GM12891 (cell line): ENCODE data around the gene TCAP.
A peak's percentile ranks its signal among the peaks of the same experiment; 100 is the strongest.

ENCODE experiments used
- DNase-seq: peaks from one replicate; pipeline ENCODE4 v3.0.0; 2011; ENCODE audit warnings: low spot score; ENCODE audit not compliant: insufficient read length
- FAIRE-seq: peaks from 2 replicates; lab custom pipeline; 2011; peaks lifted over from hg19 to GRCh38; lab: Jason Lieb, UNC
- PAX5 ChIP-seq: IDR thresholded peaks from 2 replicates; pipeline ENCODE4 v1.6.1; 2011; ENCODE audit warnings: low read length, moderate library complexity, mild to moderate bottlenecking; ENCODE audit not compliant: insufficient read depth, severe bottlenecking
- POLR2A ChIP-seq: IDR thresholded peaks from 2 replicates; pipeline ENCODE4 v1.6.1; 2011; ENCODE audit warnings: low read depth, low read length, control low read depth
- POLR2AphosphoS5 ChIP-seq: IDR thresholded peaks from 2 replicates; pipeline ENCODE4 v1.6.1; 2011; ENCODE audit warnings: low read depth, low read length, control low read depth
- POU2F2 ChIP-seq: IDR thresholded peaks from 2 replicates; pipeline ENCODE4 v1.6.1; 2011; ENCODE audit warnings: low read depth, mild to moderate bottlenecking, control low read depth, low read length, moderate library complexity
- SPI1 ChIP-seq: IDR thresholded peaks from 2 replicates; pipeline ENCODE4 v1.6.1; 2011; ENCODE audit warnings: low read depth, low read length, control low read depth
- TAF1 ChIP-seq: IDR thresholded peaks from 2 replicates; pipeline ENCODE4 v1.6.1; 2011; ENCODE audit warnings: low read depth, low read length, control low read depth

TCAP gene

DNA sequence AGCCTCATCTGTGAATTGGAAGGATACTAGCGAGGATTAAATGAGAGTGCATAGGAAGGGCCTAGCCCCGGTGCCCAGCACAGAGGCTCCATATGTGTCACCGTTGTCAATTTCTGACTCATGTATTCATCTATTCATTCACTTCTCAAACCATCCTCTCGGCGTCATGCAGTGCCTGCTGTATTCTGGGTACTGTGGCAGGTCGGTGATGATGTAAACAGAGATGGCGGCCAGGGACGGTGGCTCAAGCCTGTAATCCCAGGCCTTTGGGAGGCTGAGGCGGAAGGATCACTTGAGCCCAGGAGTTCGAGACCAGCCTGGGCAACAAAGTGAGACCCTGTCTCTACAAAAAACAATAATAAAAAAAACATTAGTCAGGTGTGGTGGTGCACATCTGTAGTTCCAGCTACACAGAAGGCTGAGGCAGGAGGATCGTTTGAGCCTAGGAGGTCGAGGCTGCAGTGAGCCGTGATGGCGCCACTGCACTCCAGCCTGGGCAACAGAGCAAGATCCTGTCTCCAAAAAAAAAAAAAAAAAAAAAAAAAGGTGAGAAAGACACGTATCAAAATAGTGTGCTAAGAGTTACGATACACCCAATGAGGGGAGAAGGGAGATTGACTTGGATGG, 42.7 kb upstream of the TCAP start:
- FAIRE-seq (no peak), DNase-seq (no peak)
- TF ChIP-seq POLR2AphosphoS5 (no peak), TAF1 (no peak), POLR2A (no peak), SPI1 (no peak), POU2F2 (no peak), PAX5 (no peak)

DNA sequence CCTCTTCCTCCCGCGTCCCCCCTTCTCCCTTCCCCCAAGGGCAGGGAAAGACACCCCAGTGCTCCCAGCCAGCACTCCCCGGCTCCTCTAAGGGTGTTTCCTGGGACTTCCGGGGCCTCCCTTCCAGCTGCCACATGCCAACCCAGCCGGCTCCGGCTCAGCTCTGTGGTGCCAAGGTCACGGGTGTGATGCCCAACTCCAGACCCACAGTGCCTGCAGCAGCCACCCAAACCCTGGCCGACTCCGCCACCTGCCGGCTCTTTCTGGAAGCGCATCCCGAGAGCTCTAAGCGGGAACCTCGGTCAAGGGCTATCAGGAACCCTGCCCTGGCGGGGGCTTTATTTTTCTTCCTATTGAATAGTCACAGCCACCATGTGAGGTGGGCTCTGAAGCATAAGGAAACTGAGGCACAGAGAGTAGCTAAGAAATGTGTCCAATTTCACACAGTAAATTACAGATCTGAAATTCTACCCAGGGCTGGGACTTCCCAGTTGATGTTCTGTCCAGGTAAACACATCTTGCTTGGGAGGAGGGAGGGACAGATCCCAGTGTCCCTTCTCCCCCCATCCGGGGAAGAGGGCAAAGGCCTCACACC, 41.7 kb upstream of the TCAP start:
- FAIRE-seq (peak; percentile 87), DNase-seq (peak; percentile 78)
- TF ChIP-seq POLR2A (no peak), SPI1 (no peak), TAF1 (no peak), PAX5 (no peak)

DNA sequence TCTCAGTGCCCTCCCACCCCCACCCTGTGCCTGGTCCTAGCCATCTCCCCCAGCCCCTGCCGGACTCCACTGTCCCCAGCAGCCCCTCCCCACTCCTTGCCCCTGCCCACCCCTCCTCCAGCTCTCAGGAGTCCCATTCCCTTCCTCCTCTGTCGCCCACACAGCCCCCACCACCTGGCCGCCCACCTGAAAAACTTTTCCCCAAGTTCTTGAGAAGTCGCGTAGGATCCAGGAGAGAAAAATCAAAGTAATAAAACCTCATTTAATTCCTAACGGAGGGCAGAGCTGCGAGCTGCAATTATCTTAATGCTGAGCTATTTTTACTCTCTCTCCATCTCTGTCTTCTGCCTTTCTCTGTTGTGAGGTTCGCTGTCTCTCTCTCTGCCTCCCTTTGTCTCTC, 40.8 kb upstream of the TCAP start:
- TF ChIP-seq POLR2AphosphoS5, result no peak
- no peak for TF ChIP-seq PAX5
- no peak for TF ChIP-seq TAF1
- TF ChIP-seq SPI1, result no peak
- no peak for TF ChIP-seq POU2F2
- no peak for TF ChIP-seq POLR2A
- no peak for DNase-seq

DNA sequence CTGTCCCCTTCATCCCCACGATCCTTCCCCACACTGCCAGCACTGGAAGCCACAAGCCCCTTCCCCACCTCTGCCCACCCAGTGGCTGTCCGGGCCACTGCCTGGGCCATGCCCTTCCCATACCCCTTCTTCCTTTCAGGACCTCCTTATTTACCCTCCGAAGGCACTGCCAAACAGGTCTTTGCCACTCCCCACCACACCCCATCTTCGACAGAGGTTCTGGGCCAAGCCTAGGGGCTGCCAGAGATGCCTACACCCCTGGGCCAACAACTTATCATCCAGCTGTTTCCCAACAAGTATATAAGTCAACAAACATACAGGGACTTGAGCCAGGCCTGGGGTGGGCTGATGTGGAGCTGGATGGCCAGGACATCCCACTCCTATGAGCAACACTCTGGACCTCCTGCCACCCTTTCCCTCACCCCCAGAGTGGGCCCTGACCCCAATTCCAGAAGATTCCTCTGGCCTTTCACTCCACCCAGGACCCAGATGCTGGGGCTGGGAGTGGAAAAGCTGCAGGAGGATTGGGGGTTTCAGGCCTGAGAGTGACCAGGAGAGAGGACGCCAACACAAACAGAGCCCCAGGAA, 39.9 kb upstream of the TCAP start:
- TF ChIP-seq POLR2A (no peak), POU2F2 (no peak), TAF1 (no peak), PAX5 (no peak), SPI1 (no peak)
- no peak for FAIRE-seq
- DNase-seq, result no peak

More for the DNA sequence above, 40.8 kb upstream of the TCAP start:
- FAIRE-seq, result no peak

DNA sequence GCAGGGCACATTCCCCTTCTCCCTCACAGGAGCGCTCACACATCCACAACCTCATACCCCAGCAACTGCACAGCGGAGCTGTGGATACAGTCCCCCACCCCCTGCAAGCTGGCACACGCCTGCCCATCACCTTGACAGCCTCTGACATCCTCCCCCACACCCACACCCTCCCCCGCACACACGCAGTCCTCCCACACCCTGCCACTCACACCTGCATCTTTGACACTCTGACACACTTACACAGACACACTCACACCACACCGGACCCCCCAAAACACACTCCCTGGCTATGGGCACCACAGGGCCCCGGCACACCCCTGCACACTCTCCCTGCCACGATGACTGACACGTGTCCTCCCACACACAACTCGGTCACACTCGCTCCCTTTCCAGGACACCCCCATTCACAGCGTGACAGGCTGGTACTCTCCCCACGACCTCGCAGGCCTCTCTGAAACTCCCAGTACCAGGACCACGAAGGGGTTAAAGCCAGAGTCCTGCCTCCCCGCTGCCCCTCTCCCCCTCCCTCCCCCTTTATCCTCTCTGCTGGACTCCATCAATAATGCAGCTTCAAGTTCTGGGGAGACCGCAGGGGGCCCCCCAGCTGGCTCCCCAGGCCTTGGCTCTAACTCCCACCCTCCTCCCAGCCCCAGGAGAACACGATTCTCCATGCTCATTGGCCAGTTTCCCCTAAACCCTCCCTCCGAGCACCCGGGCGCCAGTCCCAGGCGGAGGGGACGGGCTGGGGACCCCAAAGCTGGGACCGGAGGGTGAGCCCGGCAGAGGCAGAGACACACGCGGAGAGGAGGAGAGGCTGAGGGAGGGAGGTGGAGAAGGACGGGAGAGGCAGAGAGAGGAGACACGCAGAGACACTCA, 38.7 kb upstream of the TCAP start, which contains the start of gene PPP1R1B:
Gene PPP1R1B (plus strand): TSS at position 782 of the 876 bp plus-strand sequence. CDS start 441 bp downstream, outside the sequence.
- FAIRE-seq (no peak), DNase-seq (no peak)
- TF ChIP-seq POU2F2 (no peak), POLR2A (no peak), TAF1 (no peak), PAX5 (no peak), SPI1 (no peak), POLR2AphosphoS5 (no peak)

DNA sequence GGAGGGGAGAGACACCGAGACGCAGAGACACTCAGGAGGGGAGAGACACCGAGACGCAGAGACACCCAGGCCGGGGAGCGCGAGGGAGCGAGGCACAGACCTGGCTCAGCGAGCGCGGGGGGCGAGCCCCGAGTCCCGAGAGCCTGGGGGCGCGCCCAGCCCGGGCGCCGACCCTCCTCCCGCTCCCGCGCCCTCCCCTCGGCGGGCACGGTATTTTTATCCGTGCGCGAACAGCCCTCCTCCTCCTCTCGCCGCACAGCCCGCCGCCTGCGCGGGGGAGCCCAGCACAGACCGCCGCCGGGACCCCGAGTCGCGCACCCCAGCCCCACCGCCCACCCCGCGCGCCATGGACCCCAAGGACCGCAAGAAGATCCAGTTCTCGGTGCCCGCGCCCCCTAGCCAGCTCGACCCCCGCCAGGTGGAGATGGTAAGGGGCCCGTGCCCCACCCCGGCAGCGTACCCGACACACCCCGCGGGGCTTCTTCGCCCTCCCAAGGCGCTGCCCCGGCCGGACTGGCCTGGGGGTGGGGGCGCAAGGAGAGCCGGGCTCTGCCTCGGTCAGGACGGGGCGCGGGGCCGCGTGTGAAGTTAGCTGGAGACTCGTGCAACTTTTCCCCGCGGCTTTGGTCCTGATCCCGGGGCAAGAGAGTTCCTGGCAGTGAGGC, 38.0 kb upstream of the TCAP start:
- FAIRE-seq, result no peak
- TF ChIP-seq TAF1, result no peak
- TF ChIP-seq POLR2A, result no peak
- TF ChIP-seq PAX5, result no peak
- TF ChIP-seq POU2F2, result no peak
- TF ChIP-seq SPI1, result no peak
- TF ChIP-seq POLR2AphosphoS5, result no peak
- no peak for DNase-seq

DNA sequence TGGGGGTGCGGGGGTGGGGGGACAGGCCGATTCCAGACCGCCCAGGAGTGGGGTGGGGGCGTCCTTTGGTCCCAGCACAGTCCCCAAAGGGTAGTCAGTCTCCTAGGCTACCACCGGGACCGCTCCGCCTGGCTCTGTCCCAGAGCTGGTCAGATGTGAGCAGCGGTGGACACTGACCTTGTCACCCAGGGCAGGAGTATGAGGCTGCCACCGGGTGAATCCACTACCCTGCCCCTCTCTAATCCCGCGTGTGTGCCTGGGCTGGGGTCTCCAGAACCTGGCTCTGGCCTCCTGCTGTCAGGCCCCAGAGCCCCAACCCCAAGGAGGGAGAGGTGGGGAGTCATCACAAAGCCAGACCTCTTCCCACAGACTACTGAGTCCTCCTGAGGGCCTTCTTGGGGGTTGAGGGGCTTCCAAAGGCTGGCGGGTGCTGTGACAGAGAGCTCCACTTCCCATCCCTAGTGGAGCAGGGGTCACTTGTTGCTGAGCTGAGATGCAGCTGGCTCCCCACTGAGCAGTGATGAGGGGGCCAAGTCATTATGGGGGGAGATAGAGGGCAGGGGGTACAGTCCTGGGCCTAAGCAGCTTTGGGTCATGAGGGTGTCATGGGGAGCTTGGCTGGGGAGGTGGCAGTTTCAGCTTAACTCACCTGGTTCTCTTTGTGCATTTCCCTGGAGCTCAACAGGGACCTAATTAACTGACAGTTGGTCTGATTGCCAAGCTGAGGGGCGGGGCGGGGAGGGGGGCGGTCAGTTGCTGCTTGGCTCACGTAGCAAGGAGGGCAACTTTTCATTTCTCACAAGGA, 37.2 kb upstream of the TCAP start:
- TF ChIP-seq POLR2AphosphoS5 (no peak), POU2F2 (no peak), SPI1 (no peak), TAF1 (no peak), PAX5 (no peak), POLR2A (no peak)
- DNase-seq (no peak), FAIRE-seq (no peak)

DNA sequence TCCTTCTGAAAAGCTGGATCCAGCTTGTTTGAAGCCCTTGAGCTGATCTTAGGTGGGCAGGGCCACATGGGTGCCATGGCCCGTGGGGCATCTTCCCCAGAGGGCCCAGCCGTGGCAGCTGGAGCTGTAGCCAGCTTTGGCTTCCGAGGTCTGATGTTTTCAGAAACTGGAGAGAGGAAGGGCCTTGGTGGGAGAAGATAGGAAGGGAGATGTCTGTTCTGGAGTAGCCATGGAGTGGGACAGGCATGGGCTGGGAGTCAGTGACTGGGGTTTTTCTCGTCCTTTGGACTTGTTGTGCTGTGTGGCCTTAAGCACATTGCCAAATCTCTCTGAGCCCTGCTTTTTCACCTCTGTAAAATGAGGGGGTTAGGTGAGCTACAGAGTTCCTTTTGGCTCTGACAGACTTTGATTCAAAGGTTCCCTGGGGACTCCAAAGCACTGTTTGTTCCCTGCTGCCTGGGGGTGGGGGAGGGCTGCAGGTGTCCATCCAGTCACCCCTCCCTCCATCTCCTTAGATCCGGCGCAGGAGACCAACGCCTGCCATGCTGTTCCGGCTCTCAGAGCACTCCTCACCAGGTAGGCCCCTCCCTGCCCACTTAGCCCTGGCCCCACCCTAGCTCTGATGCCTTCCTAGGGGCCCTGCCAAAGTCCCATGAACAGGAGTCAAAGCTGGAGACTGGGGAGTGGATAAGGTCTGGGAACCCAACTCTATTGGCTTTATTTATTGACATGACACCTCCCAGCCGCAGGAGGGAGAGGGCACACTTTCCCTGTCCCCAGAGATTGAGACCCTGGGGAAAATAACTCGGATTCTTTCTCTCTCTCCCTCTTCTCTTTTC, 36.3 kb upstream of the TCAP start:
- no peak for TF ChIP-seq PAX5
- no peak for TF ChIP-seq POLR2AphosphoS5
- TF ChIP-seq TAF1, result no peak
- no peak for FAIRE-seq
- no peak for DNase-seq

DNA sequence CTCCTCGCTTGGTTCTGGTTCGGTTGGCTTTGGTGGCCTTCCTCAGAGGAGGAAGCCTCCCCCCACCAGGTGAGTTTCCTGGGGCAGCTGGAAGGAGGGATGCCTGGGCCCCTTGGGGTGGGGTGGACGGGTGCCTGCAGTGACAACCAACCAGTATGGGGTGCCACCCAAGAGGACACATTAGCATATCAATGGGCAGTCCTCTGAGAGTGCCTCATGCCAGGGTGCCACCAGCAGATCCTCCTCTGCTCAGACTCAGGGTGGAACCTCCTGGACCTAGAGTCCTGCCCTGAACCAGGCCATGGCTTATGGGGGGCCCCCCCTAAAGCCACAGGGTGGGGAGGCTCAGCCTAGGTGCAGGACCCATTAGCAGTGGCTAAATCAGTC, 35.7 kb upstream of the TCAP start:
- DNase-seq (no peak), FAIRE-seq (no peak)
- TF ChIP-seq POLR2A, result no peak
